ENCODE data around the gene MIER2.
"Not testable (repeated sequence)": the region's sequence is repeated elsewhere in the genome, so short reads cannot be mapped to it uniquely, and the experiment has no call there.

The MIER2 gene

DNA sequence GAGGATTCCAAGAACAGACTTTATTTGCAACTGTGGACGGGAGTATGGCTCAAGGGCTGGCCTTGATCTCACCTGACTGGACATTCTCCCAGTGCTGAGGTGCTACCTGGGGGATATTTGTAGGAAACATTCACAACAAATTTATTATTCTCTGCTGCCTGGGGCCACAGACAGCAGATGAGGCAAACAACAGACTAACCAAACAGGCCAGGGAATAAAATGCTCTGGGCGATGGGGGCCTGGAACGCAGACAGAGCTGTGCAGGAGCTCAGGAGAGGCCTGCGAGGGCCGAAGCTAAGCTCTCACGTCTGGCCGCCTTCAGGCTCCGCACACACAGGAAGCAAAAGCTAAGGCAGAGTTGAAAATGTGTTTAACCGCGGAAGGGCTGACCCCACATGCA, 61.2 kb downstream of the MIER2 start:
- DNase-seq (ENCODE audit: low read depth in 2 of 2) = no peak

DNA sequence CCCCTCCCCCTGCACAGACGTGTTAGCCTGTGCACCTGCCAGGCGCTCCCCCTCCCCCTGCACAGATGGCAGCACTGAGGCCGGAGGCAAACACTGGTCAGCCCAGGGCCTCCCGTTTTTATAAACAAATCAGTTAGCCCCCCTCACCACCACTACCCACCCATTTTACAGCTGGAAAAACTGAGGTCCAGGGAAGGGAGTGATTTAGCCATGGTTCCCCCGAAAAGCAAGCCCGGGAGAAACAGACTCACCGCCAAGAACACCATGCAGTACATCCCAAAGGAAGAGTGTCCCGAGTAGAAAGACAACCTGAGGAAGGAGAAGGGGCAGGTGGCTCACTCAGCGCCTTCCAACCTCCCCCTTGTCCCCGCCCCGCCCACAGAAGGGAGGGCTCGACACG, 62.1 kb downstream of the MIER2 start:
- no peak for DNase-seq (ENCODE audit: low read depth in 2 of 2)

DNA sequence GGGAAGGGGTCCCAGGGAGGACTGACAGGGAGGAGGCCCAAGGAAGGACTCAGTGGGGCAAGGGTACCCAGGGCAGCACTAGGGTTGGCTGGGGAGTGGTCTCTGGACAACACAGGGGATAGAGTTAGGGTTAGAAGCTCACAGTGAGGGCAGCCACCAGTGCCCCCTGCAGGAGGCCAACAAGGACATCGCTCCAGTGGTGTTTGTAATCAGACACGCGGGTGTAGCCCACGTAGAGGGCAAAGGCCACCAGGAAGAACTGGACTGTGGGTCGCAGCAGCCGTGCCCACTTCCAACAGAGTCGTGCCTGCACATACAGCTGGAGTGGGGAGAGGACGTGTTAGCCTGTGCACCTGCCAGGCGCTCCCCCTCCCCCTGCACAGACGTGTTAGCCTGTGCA, 62.6 kb downstream of the MIER2 start:
- no peak for DNase-seq (ENCODE audit: low read depth in 2 of 2)

DNA sequence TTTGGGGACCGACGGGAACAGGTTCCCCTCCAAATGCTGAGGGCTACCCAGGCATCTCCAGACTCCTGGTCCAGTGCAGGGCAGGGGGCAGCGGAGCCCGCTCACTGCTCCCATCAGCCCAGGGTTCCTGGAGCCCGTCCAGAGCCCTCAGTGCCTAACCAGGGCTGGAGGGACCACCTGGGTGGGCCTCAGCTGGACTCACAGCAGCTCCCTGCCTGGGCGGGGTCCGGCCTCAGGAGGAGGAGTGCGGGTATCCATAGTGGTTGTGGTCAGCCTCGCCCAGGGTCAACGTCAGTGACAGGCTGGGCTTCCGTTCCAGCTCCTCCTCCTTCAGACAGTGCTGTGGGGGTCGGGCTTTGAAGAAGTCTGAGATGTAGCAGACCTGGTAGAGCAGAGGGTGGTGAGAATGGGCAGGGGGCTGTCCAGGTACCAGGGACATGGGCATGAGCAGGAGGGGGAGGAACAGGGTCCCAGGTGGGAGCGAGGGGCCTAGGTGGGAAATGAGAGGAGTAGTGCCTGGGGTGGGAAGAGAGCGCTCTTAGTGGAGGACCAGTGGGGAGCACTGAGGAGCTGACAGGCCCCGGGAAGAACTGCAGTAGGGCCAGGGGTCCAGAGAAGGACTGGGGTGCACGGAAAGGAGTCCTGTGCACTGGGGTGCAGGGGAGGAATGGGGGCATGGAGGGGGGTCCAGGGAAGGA, 63.3 kb downstream of the MIER2 start:
- no peak for DNase-seq (ENCODE audit: low read depth in 2 of 2)

DNA sequence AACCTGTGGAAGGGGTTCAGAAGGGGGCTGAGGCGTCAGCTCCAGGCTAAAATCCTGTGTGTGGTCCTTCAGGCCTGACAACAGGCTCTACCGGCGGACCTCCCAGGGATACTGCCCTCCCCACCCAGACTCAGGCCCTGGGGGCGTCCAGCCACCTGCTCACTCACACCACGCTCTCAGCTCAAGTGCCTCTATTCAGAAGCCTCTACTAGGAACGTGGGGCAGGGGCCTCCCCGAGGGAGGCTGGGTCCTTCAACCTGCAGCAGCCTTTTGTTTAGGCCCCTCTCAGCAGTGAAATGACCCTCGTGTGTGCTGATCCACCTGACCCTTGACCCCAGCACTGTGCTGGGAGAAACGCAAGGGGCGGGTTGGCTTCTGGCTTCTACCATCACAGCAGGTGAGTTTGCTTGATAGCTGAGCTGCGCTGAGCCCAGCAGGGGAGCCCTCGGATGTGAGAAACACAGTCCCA, 64.0 kb downstream of the MIER2 start:
- DNase-seq (ENCODE audit: low read depth in 2 of 2) = no peak

DNA sequence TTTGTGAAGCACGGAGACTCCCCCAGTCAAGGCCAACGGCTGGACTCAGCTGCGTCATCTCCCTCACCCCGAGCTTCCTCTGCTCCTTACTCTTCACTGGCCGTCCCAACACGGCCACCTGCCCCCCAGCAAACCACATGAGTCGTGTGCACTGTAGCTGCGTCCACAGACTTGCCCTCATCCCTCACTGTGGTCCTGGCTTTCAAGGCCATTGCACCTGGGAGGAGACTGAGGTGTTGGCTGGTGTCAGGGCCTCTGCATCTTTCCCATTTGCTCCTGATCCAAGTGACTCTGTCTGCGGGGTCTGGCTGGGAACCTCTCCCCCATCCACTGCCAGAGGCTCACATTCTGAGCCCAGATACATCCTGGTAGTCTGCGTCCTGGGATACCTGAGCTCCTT, 64.9 kb downstream of the MIER2 start:
- no peak for DNase-seq (ENCODE audit: low read depth in 2 of 2)

DNA sequence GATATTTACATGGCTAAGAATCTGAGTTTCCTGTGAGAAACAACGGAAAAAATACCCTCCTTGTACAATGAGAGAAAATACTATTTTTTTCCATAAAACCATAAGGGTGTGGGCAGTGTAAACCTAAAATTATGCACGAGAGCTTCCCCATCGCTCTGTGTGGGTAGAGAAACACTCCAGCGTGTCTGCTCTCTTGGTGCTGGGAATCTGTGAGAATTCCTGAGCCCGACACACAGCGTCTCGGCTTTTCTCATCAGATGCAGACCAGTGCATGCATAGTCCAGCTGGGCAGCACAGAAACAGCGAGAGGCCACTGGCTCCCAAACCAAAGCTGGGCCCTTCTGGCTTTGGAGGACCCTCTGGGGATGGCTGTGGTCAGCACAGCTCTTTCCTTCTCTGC, 65.4 kb downstream of the MIER2 start:
- DNase-seq (ENCODE audit: low read depth in 2 of 2) = no peak

DNA sequence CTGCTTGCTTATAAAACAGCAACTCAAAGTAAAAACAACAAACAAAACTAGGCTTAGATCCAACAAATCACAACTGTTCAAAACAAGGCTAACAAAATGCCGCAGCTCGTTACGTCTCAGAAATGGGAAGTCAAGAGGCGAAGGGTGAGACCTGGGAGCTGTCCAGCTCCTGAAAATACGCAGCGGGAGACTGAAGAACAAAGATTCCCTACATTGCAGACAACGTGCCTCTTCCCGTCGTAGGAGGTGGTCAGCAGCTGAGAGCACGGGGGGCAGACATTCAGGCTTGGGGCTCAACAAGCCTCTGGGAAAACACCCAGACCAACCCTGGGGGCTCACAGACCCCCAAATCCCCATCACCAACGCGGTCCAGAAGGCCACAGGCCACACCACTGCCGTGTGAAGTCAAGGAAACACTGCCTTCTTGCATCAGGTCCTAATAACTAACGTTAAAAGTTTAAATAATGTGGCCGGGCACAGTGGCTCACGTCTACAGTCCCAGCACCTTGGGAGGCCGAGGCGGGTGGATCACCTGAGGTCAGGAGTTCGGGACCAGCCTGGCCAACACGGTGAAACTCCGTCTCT, 66.9 kb downstream of the MIER2 start:
- DNase-seq (ENCODE audit: low read depth in 2 of 2) = no peak

DNA sequence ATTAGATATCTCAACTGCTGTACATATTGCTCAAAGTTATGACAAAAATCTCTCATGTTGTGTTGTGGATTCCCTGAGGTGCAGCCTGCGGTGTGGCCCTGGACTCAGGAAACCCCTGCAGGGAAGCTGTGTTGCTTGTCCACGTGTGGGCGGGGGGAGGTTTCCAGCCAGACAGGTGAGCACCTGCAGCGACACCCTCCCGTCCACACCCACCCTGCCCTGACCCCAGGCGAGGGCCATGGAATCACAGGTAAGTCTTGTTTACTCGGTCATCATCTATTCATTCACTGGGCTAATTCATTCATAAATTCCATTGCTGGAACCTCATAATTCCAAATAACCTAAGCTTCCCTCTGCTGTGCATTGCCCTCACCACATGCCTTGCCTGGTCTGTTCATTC, 67.5 kb downstream of the MIER2 start:
- DNase-seq (ENCODE audit: low read depth in 2 of 2) = no peak

DNA sequence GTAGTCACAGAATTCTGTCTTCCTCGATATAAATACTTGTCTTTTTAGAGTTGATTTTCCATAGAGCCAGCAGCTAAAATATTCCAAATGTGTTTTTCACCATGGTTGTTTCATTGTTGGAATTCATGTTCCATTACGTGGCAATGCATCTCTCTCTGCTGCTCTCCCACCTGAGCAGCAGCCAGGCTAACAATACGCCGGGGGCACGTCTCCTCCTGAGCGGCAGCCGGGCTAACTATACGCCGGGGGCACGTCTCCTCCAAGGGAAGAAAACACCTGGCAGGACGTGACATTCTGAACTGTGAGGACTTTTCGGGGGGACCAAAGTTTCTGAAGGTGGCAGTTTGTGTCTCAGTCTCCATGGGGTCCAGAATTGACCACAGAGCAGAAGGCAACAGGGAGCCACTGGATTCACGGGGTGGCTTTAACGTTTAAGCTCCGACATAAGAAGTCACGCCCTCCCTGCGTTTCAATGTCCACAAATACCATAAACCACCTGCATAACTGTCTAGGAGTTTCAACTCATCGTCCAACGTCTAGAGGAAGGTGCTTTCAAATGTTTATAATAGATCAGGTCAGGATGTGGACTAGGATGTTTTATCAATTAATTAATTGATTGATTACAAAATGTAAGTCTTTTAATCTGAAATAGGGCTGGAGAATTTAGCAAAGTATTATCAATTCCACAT, 68.5 kb downstream of the MIER2 start:
- DNase-seq (ENCODE audit: low read depth in 2 of 2) = no peak

DNA sequence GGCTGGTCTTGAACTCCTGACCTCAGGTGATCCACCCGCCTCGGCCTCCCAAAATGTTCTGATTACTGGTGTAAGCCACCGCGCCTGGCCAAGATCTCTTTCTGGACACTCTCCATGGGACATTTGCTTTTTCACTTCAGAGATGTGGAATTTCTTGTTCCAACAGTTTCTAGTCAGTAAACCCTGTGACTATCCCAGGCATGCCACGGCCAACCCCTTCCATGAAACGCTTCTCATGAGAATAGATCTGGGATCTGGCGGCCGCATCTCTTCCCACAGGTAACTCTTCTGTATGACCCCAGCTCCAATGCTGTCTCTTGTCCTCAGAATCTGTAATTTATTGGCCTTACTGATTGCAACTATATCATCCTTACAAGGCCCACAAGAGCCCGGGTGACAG, 69.6 kb downstream of the MIER2 start:
- no peak for DNase-seq (ENCODE audit: low read depth in 2 of 2)

DNA sequence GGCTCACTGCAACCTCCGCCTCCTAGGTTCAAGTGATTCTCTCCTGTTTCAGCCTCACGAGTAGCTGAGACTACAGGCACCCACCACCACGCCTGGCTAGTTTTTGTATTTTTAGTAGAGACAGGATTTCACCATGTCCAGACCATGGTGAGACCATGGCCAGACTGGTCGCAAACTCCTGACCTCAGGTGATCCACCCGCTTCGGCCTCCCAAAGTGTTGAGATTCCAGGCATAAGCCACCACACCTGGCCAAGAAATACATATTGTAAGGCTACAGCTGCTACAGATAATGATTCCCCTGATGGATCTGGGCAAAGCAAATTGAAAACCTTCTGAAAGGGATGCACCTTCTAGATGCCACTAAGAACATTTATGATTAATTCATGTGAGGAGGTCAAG, 71.2 kb downstream of the MIER2 start:
- no peak for DNase-seq (ENCODE audit: low read depth in 2 of 2)

DNA sequence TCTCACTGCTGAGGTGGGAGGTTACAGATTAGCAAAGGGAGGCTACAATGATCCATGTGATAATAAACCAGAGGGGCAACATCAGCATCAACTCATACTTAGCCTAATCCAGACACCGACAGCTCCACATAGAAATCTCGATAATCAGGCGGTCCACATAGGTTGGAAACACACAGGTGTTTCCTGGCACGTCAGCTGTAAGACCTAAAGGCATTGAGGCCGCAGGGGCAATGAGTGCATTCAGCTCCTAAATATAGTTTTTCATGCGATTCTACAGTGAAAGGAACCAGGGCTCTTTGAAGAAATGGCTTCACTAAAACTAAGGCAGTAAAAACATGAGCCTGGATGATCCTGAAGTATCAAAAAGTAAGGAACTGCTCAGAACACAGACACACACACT, 72.7 kb downstream of the MIER2 start:
- no peak for DNase-seq (ENCODE audit: low read depth in 2 of 2)

DNA sequence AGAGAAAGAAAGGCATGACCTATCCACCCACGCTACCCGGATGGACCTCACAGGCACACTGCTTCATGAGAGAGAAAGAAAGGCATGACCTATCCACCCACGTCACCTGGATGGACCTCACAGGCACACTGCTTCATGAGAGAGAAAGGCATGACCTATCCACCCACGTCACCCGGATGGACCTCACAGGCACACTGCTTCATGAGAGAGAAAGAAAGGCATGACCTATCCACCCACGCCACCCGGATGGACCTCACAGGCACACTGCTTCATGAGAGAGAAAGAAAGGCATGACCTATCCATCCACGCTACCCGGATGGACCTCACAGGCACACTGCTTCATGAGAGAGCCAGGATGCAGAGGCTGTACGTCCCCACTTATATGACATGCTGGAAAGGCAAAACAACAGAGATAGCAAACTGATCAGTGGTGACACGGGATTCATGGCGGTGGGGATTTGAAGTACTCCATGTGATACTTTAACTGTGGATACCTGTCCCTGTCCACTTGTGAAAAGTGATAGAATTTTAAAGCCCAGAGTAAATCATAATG, 73.8 kb downstream of the MIER2 start:
- not testable (repeated sequence) for DNase-seq (ENCODE audit: low read depth in 2 of 2)

DNA sequence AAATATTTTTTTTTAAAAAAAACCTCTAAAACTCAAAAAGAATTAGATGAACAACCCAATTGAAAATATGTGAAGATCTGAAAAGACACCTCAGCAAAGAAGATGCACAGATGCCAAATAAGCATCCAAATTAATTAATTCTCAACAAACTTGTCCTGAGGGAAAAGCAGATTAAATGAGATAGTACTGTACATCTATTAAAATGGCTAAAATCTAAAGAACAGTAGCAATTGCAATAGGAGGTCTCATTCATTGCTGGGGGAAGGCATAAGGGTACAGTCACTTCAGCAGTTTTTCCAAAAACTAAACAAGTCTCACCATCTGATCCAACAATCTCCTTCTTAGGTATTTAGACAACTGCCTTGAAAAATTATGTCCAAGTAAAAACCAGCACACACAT, 75.4 kb downstream of the MIER2 start:
- DNase-seq (ENCODE audit: low read depth in 2 of 2) = no peak

DNA sequence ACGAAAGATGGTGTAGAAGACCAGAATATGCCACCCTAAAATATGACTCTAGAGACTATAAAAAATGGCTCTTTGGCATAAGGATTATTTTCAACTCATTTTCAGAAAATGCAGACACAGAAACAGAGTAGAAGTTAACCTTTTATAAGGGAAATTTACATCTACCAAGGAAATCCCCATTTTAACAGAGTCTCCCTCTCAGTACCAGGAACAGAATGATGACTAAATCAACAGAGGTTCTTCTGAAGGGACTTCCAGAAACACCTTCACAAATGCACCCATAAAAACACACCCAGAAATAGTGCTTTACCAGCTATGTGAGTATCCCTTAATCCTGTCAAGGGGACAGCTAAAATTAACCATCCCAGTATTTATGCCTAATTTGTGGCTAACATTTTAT, 82.5 kb downstream of the MIER2 start:
- DNase-seq (ENCODE audit: low read depth in 2 of 2) = no peak

DNA sequence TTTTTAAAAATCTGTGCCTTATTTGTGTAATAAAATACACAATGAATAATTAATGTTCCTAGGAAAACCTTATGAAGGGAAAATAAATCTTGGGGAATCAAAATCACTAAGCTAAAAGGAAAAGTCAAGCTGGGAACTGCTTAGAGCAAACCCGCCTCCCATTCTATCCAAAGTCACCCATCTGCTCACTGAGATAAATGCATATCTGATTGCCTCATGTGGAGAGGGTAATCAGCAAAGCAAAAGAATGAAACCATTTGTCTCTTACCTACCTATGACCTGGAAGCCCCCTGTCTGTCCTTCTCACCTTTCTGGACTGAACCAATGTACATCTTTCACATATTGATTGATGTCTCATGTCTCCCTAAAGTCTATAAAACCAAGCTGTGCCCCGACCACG, 87.8 kb downstream of the MIER2 start:
- DNase-seq (ENCODE audit: low read depth in 2 of 2) = not testable (repeated sequence)

Measured in activated CD4-positive, alpha-beta T cell treated with anti-CD3 and anti-CD28 coated beads for 24 hours (primary cell).